NCI-H2171 treated with DMSO at 0.1 percent for 48 hours (cell line): Measurements from ENCODE around the gene KCNMA1.

Experiments used
- DNase-seq: peaks from one replicate; lab custom pipeline; 2025; lab: John Stamatoyannopoulos, UW

The KCNMA1 gene

GRCh38 chr10:77111611-77112550 lies 525.7 kb downstream of the KCNMA1 start:
- peak; percentile 52 for DNase-seq

- DNase-seq = no peak
These were observed 526.9 kb downstream of the KCNMA1 start for GRCh38 chr10:77110757-77111156.

GRCh38 chr10:77109351-77109994 lies 528.1 kb downstream of the KCNMA1 start:
- no peak for DNase-seq

- DNase-seq = no peak
These were observed 530.9 kb downstream of the KCNMA1 start for GRCh38 chr10:77106676-77107075.

GRCh38 chr10:77105761-77106221 lies 531.8 kb downstream of the KCNMA1 start:
- DNase-seq = no peak

- DNase-seq = no peak
These were observed 533.1 kb downstream of the KCNMA1 start for GRCh38 chr10:77104459-77104980.

GRCh38 chr10:77103213-77103612 lies 534.4 kb downstream of the KCNMA1 start:
- DNase-seq = no peak

GRCh38 chr10:77101341-77101740 lies 536.3 kb downstream of the KCNMA1 start:
- DNase-seq = no peak

GRCh38 chr10:77099136-77099535 lies 538.5 kb downstream of the KCNMA1 start:
- no peak for DNase-seq

GRCh38 chr10:77097625-77098024 lies 540.0 kb downstream of the KCNMA1 start:
- no peak for DNase-seq

- DNase-seq = no peak
These were observed 544.5 kb downstream of the KCNMA1 start for GRCh38 chr10:77093126-77093525.

- DNase-seq = no peak
These were observed 545.9 kb downstream of the KCNMA1 start for GRCh38 chr10:77091597-77092165.

- DNase-seq = peak; percentile 83
These were observed 546.9 kb downstream of the KCNMA1 start for GRCh38 chr10:77090381-77091356.

- DNase-seq = no peak
These were observed 550.2 kb downstream of the KCNMA1 start for GRCh38 chr10:77087366-77087765.

- DNase-seq = no peak
These were observed 551.5 kb downstream of the KCNMA1 start for GRCh38 chr10:77086081-77086480.

- DNase-seq = no peak
These were observed 552.3 kb downstream of the KCNMA1 start for GRCh38 chr10:77085344-77085743.

- DNase-seq = no peak
These were observed 553.0 kb downstream of the KCNMA1 start for GRCh38 chr10:77084431-77085144.

- DNase-seq = no peak
These were observed 554.9 kb downstream of the KCNMA1 start for GRCh38 chr10:77082601-77083252.

- no peak for DNase-seq
These were observed 556.1 kb downstream of the KCNMA1 start for GRCh38 chr10:77081481-77081891.

GRCh38 chr10:77080361-77081027 lies 557.1 kb downstream of the KCNMA1 start:
- DNase-seq = no peak
